Activated CD4-positive, alpha-beta T cell treated with anti-CD3 and anti-CD28 coated beads, Interleukin-2, amount 50 U/mL, for 1 hour (primary cell): Measurements from ENCODE around the gene CRYAB.
"Not testable (repeated sequence)": the region's sequence is repeated elsewhere in the genome, so short reads cannot be mapped to it uniquely, and the experiment has no call there.

Experiments used
- DNase-seq: peaks from one replicate; pipeline ENCODE4 v3.0.0-alpha.2; 2020

Gene CRYAB

DNA sequence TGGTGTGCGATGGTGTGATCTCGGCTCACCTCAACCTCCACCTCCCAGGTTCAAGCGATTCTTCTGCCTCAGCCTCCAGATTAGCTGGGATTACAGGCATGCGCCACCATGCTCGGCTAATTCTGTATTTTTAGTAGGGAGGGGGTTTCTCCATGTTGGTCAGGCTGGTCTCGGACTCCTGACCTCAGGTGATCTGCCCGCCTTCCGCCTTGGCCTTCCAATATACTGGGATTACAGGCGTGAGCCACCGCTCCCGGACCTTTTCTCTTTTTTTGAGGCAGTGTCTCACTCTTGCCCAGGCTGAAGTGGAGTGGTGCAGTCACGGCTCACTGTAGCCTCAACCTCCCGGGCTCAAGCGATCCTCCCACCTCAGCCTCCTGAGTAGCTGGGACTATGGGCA is 21.6 kb upstream of the CRYAB start:
- DNase-seq, result not testable (repeated sequence)

DNA sequence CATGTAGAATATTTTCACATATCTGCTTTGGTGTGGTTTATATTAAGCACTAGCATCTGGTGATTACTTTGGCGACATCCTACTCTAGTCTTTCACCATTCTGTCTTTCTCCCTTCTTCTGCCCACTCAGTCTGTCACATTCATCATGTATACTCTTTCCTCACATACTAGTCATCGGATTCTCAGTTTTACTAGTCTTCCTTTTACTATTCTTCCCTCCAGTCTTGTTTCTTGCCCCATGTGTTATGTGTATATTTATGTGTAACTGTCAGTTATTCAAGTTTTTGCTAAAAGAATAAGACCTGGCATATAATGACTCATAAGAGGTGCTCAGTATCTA is 21.0 kb upstream of the CRYAB start:
- DNase-seq, result no peak

DNA sequence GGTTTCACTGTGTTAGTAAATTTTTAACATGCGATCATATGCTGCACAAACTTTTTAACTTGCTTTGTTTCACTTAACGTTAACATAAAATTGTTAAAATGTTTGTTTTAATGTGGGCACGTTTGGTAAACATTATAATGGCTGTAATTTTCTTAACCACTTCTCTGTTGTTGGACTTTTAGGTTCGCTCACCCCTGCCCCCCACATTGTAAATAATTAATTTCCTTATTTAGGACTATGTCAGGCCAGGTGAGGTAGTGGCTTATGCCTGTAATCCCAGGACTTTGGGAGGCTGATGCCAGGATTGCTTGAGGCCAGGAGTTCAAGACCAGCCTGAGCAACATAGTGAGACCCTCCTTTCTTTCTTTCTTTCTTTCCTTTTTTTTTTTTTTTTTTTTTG is 18.9 kb upstream of the CRYAB start:
- DNase-seq, result no peak

DNA sequence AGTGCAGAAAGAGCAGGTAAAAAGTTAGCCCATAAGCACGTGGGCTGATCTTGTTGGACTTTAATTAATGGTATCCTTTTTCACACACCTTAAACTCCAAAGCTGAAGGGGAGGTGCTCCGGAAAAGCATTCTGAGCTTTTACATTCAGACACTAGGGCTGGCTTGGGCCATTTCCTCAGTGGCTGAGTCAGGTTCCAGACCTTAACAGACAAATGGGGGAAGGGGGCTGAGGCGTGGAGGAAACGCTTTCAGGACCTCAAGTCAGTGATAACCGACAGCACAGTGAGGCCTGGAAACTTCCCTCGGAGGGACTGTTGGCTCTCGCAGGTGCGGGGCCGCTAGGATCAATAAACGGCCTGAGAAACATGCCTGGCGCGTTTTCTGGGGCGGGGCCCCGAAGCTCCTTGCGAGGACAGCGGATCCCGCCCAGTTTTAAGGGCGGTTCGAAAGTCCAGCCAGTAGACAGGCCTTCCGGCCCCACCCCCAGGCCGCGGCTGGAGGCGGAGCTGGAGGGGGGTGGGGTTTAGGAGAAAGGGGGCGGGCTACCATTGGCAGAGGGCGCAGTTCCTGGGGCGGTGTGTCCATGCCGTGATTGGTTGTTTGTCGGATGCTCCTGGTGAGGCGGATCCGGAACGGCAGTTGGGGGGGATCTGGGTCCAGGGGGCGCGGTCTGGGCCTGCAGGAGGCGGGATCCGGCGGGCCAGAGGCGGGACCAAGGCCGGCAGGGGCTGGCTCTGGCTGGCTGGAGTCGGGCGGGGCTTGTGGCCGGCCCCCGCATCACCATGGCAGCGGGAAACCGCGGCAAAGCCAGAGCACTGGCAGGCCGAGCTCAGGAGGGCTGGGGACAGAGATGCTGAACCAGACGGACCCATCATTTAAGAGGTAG is 15.2 kb upstream of the CRYAB start:
- peak; percentile 92 for DNase-seq

DNA sequence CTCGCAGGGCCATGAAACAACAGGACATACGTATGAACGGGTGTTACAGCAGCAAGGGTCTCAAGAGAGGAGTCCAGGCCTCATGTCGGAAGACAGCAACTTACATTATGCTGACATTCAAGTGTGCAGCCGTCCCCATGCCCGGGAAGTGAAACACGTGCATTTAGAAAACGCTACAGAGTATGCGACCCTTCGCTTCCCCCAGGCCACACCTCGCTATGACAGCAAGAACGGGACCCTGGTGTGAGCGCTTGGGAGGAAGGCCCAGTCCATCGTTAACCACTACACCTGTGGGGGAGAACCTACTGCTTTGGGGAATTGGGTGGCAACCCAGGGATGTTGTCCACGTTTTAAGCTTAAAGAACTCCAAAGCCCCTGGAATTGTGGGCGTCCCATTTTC is 14.4 kb upstream of the CRYAB start:
- DNase-seq, result no peak

DNA sequence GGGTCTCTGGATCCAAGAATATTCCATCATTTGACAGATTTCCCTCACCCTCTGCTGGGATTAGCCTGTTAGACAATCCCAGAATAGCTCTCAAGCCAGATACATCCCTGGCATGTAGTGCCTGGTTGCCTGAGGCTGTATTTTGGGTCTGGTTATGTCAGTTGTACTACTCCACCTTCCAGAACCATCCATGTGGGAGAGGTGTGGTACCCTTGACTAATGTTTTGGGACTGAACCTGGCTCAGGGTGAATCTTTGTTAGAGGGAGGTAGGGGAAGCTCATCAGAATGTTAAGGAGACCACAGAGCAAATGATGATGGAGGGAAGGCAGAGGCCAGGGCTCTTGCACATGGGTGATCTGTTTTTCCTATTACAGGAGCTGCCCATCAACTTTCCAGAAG is 12.4 kb upstream of the CRYAB start:
- DNase-seq, result no peak

DNA sequence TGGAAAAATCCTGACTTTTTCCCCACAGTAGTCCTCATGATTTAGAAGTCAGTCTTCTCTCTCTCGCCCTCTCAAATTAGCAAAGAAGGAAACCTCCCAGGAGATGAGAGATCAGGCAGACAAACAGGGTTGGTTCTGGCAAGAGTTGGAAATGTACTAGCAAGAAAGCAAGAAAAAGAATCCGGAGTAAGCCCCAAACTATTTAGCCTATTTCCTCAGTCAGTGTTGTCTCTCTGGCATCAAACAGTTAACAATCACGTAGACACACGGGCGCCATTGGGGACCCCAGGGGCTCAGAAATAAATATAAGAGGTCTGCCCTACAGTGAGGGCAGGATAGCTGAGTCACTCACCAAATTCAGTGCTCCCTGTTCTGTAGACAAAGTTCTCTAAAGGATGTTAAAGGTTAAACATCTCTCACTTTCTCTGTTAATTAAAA is 11.8 kb upstream of the CRYAB start:
- no peak for DNase-seq

DNA sequence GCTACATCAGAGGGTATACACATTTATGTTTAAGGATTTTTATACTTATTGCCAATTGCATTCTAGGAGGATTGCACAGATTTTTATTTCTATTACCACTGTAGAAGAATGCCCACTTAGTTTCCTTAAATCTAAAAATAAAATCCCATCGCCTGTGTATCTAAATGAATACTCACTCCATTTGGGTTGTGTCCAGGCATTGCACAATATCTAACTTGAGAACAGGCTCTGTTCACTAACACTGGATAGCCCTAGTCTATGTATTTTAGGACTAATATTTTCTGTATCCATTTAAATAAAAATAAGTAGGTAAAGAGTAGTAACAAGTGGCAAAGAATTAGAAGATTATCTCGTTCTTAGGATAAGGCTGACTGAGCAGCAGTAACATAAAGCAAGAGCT is 11.2 kb upstream of the CRYAB start:
- DNase-seq, result no peak

DNA sequence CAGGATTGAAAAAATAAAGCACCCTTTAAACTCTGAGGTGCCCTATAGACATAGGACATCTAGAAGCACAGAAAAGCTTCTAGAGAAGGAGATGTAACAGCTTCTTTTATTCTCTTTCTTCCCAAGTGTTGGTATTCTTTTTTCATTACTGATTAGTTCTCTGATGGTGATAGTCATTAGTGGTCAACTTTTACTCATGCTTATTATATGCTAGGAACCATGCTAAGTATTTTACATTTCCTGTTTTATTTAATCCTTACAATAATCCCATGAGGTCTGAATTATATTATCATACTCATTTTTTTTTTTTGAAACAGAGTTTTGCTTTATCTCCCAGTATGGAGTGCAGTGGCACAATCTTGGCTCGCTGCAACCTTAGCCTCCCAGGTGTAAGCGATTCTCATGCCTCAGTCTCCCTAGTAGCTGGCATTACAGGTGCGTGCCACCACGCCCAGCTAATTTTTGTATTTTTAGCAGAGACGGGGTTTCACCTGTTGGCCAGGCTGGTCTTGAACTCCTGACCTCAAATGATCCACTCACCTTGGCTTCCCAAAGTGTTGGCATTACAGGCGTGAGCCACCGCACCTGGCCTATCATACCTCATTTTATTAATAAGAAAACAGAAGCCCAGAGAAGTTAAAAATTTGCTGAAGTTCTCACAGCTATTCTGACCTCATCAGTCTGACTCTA is 10.1 kb upstream of the CRYAB start:
- no peak for DNase-seq

DNA sequence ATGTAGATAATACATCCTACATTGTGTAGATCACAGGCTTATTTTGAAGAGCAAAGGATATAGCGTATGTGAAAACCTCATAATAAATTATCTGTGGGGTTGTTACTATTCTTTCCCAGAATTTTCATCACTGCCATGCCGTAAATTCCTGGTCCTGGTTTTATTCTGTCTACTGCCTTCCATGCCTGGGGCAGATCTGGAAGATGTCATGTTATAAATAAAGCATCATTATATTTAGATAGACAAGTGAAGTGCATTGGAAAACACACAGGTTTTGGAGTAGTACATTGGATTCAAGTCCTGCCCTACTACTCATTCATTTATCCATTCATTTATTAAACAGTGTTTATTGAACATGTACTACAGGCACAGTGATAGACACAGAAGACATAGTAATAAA is 9.3 kb upstream of the CRYAB start:
- no peak for DNase-seq

DNA sequence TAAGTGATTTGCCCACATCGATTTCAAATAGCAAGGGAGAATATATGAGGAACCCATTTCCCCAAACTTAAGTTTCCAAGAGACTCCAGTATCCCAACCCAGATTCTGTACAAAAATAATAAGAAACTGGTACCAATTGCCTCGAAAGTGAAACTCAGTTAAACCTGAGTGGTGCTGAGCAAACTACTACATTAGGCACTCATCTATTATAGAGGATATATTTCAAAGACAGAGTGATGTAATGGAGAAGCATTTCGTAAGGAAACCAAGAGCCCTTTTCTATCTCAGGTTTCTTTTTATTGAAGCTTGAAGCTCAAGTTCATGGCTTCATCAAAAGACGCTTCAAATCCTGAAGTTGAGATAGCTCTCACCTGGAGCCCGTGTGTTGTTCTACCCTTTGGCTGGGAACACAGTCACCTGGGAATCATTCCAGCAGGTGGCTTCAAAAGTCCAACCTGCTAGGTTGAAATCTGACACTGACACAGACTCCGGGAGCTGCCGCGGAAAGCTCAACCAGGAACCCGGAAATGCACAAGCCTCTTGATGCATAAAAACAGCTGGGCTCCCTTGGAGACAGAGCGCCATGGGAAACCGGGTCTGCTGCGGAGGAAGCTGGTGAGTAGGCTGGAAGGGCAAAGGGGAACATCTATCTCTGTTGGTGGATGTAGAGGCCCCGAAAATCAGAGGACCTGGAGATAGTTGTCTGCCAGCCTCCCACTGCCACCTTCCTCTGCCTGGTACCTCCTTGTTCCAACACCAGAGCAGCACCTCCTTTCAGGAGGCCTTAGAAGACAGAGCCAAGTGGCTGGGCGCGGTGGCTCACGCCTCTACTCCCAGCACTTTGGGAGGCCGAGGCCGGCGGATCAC is 7.1 kb upstream of the CRYAB start, which contains the start of gene C11orf52:
C11orf52 (plus strand) TSS at position 524 of the 867 bp plus-strand sequence; CDS start at position 584, 60 bp downstream.
- no peak for DNase-seq

DNA sequence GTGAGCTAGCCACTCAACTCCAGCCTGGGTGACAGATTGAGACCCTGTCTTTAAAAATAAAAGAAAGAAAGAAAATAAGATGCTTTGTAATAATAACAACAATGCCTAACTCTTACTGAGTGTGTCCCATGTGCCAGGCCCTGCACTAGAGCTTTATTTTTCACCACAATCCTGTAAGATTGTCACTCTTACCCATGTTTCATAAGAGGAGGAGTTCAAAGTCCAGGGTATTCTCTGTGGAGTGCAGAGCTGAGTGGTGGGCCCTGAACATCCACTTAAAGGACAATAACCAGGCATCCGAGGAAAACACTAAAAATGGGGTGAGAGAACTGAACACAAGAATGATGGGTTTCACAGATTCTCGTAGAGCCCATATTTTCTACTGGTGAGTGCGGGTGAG is 6.2 kb upstream of the CRYAB start:
- DNase-seq, result no peak

DNA sequence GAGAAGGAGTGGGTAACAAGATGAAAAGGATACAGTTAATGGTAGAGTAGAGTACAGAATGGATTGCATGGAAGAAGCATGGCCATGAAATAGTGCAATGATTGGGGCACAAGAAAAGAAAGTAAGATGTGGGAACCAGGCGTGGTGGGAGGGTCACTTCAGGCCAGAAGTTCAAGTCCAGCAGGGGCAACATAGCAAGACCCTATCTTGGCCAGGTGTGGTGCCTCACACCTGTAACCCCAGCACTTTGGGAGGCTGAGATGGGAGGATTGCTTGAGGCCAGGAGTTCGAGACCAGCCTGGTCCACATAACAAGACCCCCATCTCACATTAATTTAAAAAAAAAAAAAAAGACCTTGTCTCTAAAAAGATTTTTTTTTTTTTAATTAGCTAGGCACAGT is 5.7 kb upstream of the CRYAB start:
- no peak for DNase-seq

DNA sequence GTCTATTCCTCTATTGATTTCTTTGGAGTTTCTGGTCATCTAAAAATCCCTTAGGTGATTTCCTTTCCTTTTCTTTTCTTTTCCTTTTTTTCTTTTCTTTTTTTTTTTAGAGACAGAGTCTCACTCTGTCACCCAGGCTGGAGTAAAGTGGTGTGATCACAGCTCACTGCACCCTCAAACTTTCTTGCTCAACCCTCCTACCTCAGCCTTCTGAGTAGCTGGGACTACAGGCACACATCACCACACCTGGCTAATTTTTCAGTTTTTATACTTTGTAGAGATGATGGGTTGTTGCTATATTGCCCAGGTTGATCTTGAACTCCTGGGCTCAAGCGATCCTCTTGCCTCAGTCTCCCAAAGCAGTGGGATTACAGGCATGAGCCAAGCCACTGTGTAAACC is 5.2 kb upstream of the CRYAB start:
- no peak for DNase-seq

DNA sequence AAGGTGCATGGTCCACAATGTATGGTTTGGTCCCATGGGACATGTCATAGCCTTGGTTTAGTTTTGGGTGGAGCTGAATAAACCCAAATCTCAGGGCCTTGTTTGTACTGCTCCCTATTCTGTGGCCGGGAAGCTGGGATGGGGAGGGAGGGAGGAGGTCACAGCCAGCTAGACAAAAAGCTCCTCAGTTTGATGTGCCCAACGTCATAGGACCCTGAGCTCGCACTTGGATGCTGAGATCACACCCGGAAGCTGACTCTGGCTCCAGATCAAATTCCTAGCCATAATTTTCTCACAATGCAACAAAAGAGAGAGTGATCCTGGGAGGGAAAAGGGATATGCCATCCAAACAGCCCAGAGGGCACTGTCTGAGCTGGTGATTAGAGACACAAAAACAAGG is 2.4 kb upstream of the CRYAB start:
- DNase-seq, result no peak

DNA sequence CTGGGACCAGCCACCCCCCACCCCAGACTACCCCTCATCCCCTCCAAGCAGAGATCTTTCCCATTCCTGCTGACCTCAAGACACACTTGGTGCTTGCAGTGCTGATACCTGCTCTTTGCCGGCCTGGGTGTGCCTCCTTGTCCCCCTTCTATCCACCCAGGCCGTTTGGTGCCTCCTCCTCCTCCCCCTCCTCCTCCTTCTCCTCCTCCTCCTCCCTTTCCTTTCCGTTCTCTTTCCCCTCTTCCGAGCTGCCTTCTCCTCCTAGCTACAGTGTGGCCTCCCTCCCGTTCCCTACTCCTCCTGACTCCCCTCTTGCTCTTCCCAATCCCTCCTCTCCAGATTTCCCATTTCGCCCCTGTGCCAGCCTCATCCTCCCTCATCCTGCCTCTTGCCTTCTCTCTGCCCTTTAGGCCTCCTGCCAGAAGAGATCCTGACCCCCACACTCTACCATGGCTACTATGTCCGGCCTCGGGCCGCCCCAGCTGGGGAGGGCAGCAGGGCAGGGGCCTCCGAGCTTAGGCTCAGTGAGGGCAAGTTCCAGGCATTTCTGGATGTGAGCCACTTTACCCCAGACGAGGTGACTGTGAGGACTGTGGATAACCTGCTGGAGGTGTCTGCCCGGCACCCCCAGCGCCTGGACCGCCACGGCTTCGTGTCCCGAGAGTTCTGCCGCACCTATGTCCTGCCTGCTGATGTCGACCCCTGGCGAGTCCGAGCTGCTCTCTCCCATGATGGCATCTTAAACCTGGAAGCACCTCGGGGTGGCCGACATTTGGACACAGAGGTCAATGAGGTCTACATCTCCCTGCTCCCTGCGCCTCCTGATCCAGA is 1.7 kb upstream of the CRYAB start:
- DNase-seq, result no peak

DNA sequence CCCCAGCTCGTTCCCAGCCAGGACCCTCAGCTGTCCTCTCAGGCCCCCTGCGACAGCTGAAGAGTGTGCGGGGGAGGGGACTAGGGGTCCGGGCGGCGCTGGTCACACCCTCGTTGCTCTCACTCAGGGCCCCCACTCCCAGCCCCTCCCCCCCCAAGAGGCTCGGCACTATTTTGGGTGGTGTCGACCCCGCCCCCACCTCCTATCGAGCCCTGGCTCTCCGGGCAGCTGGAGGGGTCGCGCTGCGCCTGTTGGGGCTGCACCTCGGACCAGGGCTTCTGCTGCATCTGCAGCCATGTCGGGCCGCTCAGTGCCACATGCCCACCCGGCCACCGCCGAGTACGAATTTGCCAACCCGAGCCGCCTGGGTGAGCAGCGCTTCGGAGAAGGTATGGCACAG is 965 bp upstream of the CRYAB start, which contains the start of gene HSPB2:
HSPB2 (plus strand) TSS at position 200 of the 400 bp plus-strand sequence; CDS start at position 296, 96 bp downstream.
- no peak for DNase-seq

DNA sequence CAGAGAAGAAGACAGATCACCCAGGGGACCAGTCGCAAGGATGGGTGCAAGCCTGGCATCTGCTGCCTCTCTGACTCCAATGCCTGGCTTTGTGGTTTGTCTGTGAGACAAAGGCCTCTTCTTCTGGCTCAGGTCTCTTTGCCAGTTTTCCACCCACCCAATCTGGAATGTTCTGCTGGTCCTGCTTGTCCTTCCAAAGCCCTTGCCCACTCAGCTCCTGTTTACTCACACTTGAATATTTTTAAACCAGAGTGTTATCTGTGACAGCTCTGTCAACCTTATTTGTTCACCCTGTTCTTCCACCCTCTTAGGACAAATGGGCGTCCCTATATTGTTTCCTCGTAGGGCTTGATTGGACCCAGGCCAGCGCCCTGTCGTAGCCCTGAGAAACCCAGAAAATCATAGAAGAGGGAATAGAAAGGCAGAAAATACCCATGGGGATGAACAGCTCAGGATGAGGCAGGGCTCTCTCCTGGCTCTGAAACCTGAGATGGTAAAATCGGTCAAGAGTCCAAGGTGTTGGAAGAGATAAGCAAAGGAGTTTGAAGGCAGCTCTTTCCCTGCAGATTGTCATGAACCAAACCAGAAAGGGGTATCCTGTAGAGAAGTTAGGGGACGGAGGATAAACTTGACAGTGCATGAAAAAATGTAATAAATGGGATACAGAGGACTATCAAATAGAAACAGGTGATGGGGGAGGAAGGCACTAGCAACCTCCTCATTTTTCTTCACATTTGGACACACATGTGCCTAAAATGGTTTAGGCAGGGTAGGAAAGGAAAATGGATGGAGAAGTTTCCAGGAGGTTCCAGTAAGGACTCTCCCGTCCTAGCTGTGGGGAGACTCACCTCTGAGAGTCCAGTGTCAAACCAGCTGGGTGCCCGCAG is 651 bp downstream of the CRYAB start:
- no peak for DNase-seq

DNA sequence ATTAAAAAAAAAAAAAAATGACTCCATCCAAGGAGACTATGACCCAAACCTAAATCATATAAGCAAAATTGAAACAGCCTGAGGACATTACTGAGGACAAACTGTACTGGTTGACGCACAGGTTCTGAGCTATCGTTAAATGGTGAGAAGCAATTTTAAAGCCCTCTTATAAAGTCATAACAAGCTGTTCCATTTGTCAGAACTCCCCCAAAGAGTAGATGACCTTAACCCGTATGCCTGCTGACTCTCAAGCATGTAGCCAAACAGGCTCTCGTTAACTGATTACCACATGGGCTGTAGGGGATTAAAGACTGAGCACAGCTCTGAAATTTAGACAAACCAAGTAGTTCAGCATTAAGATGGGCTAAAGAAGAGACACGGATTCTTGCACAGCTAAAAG is 2.2 kb downstream of the CRYAB start:
- DNase-seq, result no peak

DNA sequence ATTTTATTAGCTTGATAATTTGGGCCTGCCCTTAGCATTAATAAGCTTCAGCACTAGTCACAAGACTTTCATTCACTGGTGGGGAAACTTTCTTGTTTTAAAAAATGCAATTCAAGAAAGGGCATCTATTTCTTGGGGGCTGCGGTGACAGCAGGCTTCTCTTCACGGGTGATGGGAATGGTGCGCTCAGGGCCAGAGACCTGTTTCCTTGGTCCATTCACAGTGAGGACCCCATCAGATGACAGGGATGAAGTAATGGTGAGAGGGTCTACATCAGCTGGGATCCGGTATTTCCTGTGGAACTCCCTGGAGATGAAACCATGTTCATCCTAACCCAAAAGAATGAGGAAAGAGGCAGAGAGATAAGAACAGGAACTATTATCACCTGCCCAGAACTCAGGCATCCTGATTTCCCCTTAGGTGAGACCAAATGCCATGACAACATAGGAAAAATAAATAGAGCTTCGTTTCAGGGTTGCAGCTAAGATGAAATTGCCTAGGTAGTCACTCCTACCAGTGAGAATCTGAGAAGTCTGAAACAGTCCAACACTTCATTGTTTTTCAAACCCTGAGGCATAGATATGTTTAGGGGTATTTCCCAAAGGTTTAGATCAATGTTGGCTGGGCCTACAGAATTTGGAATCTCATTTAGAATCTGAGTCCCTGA is 2.8 kb downstream of the CRYAB start:
- DNase-seq, result no peak

DNA sequence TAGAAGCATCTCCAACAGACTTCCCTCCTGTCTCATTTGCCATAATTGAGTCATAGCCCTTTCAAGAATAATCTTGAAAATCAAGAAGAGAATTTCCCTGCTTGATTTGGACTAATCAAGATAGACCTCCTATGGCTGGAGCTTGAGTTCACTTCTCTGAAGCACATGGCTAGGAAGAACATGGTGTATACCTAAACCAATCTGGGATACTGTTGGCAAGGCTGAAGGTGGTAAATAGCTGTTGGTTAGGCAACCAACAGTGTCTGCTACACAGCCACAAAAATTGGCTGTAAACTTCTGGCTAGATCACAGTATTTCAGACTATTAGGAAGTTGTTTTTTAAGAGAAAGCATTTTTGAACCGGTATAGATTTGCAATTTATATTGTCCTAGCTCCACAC is 4.9 kb downstream of the CRYAB start:
- DNase-seq, result no peak
